Nephron (organoid): ENCODE measurements around the gene C21orf58.
A peak's percentile ranks its signal among the peaks of the same experiment; 100 is the strongest.

Source experiments
- H3K27ac Mint-ChIP-seq, 3 experiments: 2 replicates each; pipeline ENCODE4 v1.8.0; 2020; ENCODE audit warnings: mixed read lengths in 3 of 3, mild to moderate bottlenecking in 2 of 3, moderate library complexity in 1 of 3
- H3K27me3 Mint-ChIP-seq: 2 replicates; pipeline ENCODE4 v1.8.0; 2021; ENCODE audit warnings: low read depth, mild to moderate bottlenecking, moderate library complexity, mixed read lengths
- H3K36me3 Mint-ChIP-seq: 2 replicates; pipeline ENCODE4 v1.8.0; 2020; ENCODE audit warnings: low read depth, mixed read lengths
- H3K4me1 Mint-ChIP-seq: 2 replicates; pipeline ENCODE4 v1.8.0; 2020; ENCODE audit warnings: mixed read lengths
- H3K4me3 Mint-ChIP-seq, 3 experiments: 2 replicates each; pipeline ENCODE4 v1.8.0; 2020; ENCODE audit warnings: mild to moderate bottlenecking in 3 of 3, mixed read lengths in 3 of 3, moderate library complexity in 2 of 3
- H3K9me3 Mint-ChIP-seq: 2 replicates; pipeline ENCODE4 v1.8.0; 2020; ENCODE audit warnings: mixed read lengths
- TF ChIP-seq, protein P1 (sequence below), 3 experiments: fragments of 200-600 bp; sonication (generic); IDR thresholded peaks; one replicate each; pipeline ENCODE4 v1.5.0; 2021; ENCODE audit warnings: antibody characterized with exemption in 3 of 3; ENCODE audit not compliant: unreplicated experiment in 3 of 3

C21orf58 gene

DNA sequence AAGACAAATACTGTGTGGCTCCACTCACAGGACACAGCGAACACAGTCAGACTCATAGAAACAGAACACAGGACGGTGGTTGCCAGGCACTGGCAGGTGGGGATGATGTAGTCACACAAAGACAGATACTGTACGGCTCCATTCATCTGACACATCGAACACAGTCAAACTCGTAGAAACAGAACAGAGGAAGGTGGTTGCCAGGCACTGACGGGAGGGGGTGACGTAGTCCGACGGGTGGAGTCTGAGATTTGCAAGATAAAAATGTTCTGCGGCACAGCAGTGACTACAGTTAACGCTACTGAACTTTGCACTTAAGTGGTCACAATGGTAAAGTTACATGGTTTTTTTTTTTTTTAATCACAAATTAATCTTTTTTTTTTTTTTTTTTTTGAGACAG, 18.7 kb downstream of the C21orf58 start:
- Mint-ChIP-seq H3K27ac (no peak overlapping the region), H3K4me1 (no peaks in the 10 kb centered on the region), H3K36me3 (peaks cover 43% of the 10 kb centered on the region), H3K27me3 (no peaks in the 10 kb centered on the region), H3K9me3 (no peaks in the 10 kb centered on the region), H3K4me3 (no peak overlapping the region)
- TF ChIP-seq, protein P1, sequence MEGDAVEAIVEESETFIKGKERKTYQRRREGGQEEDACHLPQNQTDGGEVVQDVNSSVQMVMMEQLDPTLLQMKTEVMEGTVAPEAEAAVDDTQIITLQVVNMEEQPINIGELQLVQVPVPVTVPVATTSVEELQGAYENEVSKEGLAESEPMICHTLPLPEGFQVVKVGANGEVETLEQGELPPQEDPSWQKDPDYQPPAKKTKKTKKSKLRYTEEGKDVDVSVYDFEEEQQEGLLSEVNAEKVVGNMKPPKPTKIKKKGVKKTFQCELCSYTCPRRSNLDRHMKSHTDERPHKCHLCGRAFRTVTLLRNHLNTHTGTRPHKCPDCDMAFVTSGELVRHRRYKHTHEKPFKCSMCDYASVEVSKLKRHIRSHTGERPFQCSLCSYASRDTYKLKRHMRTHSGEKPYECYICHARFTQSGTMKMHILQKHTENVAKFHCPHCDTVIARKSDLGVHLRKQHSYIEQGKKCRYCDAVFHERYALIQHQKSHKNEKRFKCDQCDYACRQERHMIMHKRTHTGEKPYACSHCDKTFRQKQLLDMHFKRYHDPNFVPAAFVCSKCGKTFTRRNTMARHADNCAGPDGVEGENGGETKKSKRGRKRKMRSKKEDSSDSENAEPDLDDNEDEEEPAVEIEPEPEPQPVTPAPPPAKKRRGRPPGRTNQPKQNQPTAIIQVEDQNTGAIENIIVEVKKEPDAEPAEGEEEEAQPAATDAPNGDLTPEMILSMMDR (IDR thresholded peaks at IDR 0.05; ENCODE audit: unreplicated experiment in 3 of 3): no peak

DNA sequence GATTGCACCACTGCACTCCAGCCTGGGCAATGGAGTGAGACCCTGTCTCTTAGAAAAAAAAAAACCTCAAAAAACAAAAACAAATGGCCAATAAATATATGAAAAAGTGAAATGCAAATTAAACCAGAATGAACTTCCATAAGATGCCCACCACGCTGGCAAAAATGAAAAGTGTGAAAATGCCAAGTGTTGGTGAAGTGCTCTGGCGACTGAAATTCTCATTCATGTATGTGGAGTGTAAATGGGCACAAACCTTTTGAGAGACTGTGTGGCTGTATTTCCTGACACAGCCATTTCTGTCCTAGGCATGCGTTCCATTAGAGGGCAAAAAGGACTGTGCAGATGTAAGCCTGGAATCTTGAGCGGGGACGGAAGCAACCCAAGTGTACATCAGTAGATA, 19.2 kb downstream of the C21orf58 start:
- Mint-ChIP-seq H3K27me3 (no peaks in the 10 kb centered on the region), H3K36me3 (peaks cover 49% of the 10 kb centered on the region), H3K4me1 (no peaks in the 10 kb centered on the region), H3K27ac (no peak overlapping the region), H3K4me3 (no peak overlapping the region), H3K9me3 (no peaks in the 10 kb centered on the region)
- TF ChIP-seq, protein P1 (IDR thresholded peaks at IDR 0.05; ENCODE audit: unreplicated experiment in 3 of 3): no peak

DNA sequence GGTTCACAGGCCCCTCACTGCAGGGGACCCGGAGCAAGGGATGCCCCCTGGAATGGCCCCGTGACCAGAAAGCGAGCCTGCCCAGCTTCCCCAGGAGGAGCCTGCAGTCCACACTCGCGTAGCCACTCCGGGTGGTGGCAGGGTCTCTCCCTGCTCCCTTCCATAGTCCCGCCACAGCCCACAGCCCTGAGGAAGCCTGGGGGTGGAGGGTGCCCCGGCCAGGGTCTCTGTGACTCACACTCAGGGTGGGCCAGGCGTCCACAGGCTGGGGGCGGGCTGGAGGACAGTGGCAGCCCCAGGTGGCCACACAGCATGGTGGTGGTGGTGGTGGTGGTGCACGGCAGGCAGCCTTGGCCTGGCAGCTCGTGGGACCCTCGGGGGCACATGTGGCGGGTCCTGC, 21.9 kb downstream of the C21orf58 start:
- no peak overlapping the region for H3K4me3 Mint-ChIP-seq
- no peaks in the 10 kb centered on the region for H3K4me1 Mint-ChIP-seq
- no peaks in the 10 kb centered on the region for H3K9me3 Mint-ChIP-seq
- no peak overlapping the region for H3K27ac Mint-ChIP-seq
- TF ChIP-seq, protein P1 (IDR thresholded peaks at IDR 0.05; ENCODE audit: unreplicated experiment in 3 of 3): no peak
- no peaks in the 10 kb centered on the region for H3K27me3 Mint-ChIP-seq
- H3K36me3 Mint-ChIP-seq: peaks cover 39% of the 10 kb centered on the region

DNA sequence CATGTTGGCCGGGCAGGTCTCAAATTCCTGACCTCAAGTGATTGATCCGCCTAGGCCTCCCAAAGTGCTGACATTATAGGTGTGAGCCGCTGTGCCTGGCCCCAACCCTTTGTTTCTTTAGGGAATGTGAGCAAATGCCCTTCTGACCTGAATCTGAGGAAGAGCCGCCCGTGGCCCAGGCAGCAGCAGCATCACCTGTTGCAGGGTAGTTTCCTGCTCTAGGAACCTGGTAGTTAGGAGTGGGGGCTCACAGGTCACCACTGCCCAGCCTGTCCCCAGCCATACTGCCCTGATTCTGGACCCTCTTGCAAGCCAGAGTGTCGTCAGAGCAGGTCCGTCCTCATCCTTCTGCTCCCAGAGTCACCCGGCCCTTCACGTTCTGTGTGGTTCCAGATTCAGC, 24.5 kb downstream of the C21orf58 start:
- Mint-ChIP-seq H3K9me3 (peaks cover 3% of the 10 kb centered on the region), H3K27me3 (no peaks in the 10 kb centered on the region), H3K27ac (no peak overlapping the region), H3K4me3 (no peak overlapping the region), H3K36me3 (peaks cover 37% of the 10 kb centered on the region), H3K4me1 (peaks cover 12% of the 10 kb centered on the region)
- TF ChIP-seq, protein P1 (IDR thresholded peaks at IDR 0.05; ENCODE audit: unreplicated experiment in 3 of 3): no peak

DNA sequence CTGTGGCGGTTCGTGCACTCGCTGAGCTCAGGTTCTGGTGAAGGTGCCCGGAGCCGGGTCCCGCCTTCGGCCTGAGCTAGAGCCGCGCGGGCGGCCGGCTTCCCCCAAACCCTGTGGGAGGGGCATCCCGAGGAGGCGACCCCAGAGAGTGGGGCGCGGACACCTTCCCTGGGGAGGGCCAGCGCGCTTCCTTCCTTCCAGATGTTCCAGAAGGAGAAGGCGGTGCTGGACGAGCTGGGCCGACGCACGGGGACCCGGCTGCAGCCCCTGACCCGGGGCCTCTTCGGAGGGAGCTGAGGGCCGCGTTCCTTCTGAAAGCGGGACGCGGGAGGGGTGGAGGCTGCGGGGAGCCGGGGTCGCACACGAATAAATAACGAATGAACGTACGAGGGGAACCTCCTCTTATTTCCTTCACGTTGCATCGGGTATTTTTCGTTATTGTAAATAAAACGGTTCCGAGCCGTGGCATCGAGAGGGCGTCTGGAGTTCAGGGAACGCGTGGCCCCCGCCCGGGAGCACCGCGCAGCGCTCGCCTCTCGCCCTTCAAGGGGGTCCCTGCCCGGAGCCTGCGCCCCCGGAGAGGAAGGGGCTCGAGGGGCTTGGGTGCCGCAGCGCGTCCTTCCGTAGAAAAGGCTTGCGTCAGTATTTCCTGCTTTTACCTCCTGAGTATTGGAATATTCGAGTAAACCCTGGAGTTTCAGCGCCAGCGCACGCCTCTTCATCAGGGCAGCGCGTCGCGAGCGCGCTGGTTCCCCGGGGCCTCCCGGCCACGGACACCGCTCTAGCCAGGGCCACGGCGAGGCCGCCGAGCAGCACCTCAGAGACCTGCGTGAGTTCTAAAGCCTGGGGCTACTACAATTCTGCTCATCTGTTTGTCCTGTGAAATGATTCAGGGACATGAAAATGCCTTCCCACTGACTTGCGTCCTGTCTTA, 26.1 kb downstream of the C21orf58 start:
- H3K4me1 Mint-ChIP-seq: peaks cover 12% of the 10 kb centered on the region

More for the DNA sequence above, 26.1 kb downstream of the C21orf58 start:
- Mint-ChIP-seq H3K36me3 (peaks cover 33% of the 10 kb centered on the region), H3K27me3 (no peaks in the 10 kb centered on the region), H3K9me3 (peaks cover 3% of the 10 kb centered on the region), H3K4me3 (peak overlapping the region; percentile 62 to 81 (median 76)), H3K27ac (peak overlapping the region in 1 of 3 experiments; percentile 82)
- TF ChIP-seq, protein P1 (IDR thresholded peaks at IDR 0.05; ENCODE audit: unreplicated experiment in 3 of 3): no peak
